ENCODE data around the gene LONRF2. TPM values are rescaled to one million over a fixed set of nuclear protein-coding genes. Genes with fewer than 3 reads are reported as not detected.
A peak's percentile ranks its signal among the peaks of the same experiment; 100 is the strongest.

LONRF2 gene
- total and polyA plus RNA-seq, 2 of the 13 experiments (the other 11 are each of a cell fraction or from before 2014, with no cell fraction given): not detected

DNA sequence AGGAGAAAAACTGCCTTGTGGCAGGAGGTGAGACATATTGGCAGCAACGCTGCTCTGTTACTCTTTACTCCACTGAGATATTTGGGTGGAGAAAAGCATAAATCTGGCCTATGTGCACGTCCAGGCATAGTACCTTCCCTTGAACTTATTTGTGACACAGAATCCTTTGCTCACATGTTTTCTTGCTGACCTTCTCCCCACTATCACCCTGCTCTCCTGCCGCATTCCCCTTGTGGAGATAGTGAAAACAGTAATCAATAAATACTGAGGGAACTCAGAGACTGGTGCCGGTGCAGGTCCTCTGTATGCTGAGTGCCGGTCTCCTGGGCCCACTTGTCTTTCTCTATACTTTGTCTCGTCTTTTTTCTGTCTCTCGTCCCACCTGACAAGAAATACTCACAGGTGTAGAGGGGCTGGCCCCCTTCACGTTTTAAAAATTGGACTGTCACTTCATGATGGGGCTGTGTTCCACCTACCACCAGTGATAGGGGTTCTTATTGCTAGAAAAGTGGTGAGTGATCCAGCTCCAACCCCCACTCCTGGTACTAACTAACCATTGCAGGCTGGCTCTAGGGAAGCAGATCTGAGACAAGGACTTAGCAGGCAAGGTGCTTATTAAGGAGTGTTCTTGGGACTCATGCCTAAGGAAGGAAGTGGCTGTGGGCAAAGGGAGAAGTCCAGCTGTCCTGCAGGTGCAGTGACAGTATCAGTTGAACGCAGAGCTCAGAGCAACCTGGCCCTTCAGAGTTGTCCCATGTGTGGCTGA lies 51.7 kb downstream of the LONRF2 start:
- CTCF ChIA-PET (ENCODE audit: low intra/inter-chr PET ratio, low total read pairs): no interaction called here

More for the DNA sequence above, 51.7 kb downstream of the LONRF2 start:
- ATAC-seq: no peak
- peaks cover 2 to 19% of the 10 kb centered on the region in 2 experiments; a peak in 3 of 5 replicates for H3K27me3 ChIP-seq (ENCODE audit: control insufficient read depth in 1 of 2, insufficient read depth in 2 of 2, low read length in 2 of 2)
- no peak for FAIRE-seq
- POLR2A ChIA-PET: no interaction called here
- peaks cover 11% of the 10 kb centered on the region for H3K4me1 ChIP-seq (ENCODE audit: insufficient read depth, low read length)
- no TSS peak for BruUV-seq (replicated peaks)
- no peaks in the 10 kb centered on the region for H3K79me2 ChIP-seq (ENCODE audit: insufficient read depth, low read length)
- no peak for DNase-seq (ENCODE audit: low spot score)
- H3K36me3 ChIP-seq (replicated peaks in 1 of 2; ENCODE audit: control insufficient read depth in 1 of 2, insufficient read depth in 2 of 2, low read length in 2 of 2): no peaks in the 10 kb centered on the region
- no peak overlapping the region for H3K4me3 ChIP-seq (replicated peaks in 1 of 3; ENCODE audit: insufficient read depth in 1 of 3, low read depth in 2 of 3, low read length in 3 of 3)
- H3K9ac ChIP-seq (ENCODE audit: insufficient read depth, low read depth, low read length): no peak overlapping the region
- H4K20me1 ChIP-seq (ENCODE audit: insufficient read depth, low read length): no peaks in the 10 kb centered on the region
- in situ Hi-C loops (cut with HindIII; ENCODE audit: extremely low pct_ligation_motif_present, low pct_unique_long_range_greater_than_20kb) (no loop called here), intact Hi-C loops (cut with micrococcal nuclease; ENCODE audit: unreplicated experiment) (no loop called here)
- WGBS (ENCODE audit: low lambda C conversion rate): 30% methylated on average over 9 of the region's 9 CpGs
- H2AFZ ChIP-seq (ENCODE audit: low read length): no peak overlapping the region
- no peak overlapping the region for H3K27ac ChIP-seq (ENCODE audit: extremely low read length, insufficient read depth, low read length)
- no peak for TF ChIP-seq ZNF10 (CRISPR knock-in tag; IDR thresholded peaks at IDR 0.05; ENCODE audit: borderline replicate concordance, low read depth)
- no peak for TF ChIP-seq ZNF264 (CRISPR knock-in tag; IDR thresholded peaks at IDR 0.05)
- TF ChIP-seq, protein P1, sequence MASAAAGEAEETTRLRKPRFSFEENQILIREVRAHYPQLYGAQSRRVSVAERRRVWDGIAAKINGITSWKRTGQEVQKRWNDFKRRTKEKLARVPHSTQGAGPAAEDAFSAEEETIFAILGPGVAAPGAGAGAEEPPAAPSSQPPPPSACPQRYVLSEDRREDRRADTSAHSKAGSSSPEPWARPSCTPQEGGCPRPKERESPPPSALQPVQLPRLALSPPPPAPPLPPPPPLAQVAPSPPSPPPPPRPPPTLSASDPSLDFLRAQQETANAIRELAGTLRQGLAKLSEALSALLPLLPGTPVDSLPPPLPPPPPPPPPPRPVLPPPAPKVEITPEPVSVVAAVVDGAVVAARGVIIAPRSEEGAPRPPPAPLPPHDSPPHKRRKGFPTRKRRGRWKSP (CRISPR knock-in tag; IDR thresholded peaks at IDR 0.05): no peak
- TF ChIP-seq, protein P2, sequence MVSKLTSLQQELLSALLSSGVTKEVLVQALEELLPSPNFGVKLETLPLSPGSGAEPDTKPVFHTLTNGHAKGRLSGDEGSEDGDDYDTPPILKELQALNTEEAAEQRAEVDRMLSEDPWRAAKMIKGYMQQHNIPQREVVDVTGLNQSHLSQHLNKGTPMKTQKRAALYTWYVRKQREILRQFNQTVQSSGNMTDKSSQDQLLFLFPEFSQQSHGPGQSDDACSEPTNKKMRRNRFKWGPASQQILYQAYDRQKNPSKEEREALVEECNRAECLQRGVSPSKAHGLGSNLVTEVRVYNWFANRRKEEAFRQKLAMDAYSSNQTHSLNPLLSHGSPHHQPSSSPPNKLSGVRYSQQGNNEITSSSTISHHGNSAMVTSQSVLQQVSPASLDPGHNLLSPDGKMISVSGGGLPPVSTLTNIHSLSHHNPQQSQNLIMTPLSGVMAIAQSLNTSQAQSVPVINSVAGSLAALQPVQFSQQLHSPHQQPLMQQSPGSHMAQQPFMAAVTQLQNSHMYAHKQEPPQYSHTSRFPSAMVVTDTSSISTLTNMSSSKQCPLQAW (CRISPR knock-in tag; IDR thresholded peaks at IDR 0.05): 0 out of 2 replicates have a peak, but pooled peaks have one; percentile 4
- TF ChIP-seq, protein P3, sequence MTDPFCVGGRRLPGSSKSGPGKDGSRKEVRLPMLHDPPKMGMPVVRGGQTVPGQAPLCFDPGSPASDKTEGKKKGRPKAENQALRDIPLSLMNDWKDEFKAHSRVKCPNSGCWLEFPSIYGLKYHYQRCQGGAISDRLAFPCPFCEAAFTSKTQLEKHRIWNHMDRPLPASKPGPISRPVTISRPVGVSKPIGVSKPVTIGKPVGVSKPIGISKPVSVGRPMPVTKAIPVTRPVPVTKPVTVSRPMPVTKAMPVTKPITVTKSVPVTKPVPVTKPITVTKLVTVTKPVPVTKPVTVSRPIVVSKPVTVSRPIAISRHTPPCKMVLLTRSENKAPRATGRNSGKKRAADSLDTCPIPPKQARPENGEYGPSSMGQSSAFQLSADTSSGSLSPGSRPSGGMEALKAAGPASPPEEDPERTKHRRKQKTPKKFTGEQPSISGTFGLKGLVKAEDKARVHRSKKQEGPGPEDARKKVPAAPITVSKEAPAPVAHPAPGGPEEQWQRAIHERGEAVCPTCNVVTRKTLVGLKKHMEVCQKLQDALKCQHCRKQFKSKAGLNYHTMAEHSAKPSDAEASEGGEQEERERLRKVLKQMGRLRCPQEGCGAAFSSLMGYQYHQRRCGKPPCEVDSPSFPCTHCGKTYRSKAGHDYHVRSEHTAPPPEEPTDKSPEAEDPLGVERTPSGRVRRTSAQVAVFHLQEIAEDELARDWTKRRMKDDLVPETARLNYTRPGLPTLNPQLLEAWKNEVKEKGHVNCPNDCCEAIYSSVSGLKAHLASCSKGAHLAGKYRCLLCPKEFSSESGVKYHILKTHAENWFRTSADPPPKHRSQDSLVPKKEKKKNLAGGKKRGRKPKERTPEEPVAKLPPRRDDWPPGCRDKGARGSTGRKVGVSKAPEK (CRISPR knock-in tag; IDR thresholded peaks at IDR 0.05; ENCODE audit: borderline replicate concordance): no peak
- H3K4me2 ChIP-seq (ENCODE audit: low read depth, low read length): no peak overlapping the region
- H3K9me3 ChIP-seq (ENCODE audit: low read length): no peaks in the 10 kb centered on the region
